GM12801 (cell line): ENCODE data around the gene SEC16A.
A peak's percentile ranks its signal among the peaks of the same experiment; 100 is the strongest.

ENCODE experiments used
- TF ChIP-seq, protein P1 (sequence below): IDR thresholded peaks from one replicate; pipeline ENCODE4 v1.5.1; 2011; ENCODE audit warnings: control low read depth; ENCODE audit not compliant: insufficient read length; ENCODE audit errors: extremely low read depth

Gene SEC16A

DNA sequence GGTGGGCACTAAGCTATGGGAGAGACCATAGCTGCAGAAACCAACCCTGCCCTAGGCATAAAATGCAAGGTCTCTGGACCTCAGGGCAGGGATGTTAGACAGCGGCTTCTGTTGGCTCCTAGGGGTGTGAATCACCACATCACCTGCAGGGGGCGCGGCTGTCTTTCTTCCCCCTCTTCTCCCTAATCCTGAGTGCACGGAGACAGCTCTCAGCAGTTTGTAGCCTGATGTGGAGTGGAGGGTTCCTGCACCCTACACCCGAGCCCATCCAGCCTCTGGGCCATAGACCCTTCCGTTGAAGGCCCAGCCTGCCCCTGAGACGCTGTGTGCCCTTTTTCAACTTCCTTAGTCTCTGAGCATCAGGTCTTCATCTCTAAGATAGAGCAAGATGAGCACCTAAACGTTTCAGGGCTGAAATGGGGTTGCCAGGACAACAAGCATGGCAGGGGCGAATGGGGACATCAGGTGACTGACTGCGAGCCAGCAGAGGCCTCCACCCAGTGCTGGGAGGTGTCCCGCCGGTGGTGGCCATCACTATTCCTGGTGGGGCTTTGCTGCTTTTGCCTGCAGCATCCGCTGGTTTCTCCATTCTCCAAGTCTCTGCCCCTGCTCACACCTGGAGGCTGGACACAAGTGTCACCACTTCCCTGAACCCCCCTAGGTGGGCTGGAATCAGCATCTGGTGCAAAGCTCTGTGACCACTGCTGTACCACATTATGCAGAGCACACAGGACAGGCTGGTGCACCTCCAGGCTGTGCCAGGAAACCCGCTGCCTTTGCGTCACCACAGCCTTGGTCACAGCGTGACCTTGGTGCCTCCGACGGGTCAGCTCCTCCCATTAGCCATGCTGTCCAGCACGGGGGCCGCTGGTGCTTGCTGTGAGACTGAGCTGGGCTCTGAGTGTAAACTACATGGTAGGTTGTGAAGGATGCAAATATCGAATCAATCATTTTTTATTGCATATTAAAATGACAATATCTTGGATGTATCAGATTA is 2.5 kb upstream of the SEC16A start:
- TF ChIP-seq, protein P1, sequence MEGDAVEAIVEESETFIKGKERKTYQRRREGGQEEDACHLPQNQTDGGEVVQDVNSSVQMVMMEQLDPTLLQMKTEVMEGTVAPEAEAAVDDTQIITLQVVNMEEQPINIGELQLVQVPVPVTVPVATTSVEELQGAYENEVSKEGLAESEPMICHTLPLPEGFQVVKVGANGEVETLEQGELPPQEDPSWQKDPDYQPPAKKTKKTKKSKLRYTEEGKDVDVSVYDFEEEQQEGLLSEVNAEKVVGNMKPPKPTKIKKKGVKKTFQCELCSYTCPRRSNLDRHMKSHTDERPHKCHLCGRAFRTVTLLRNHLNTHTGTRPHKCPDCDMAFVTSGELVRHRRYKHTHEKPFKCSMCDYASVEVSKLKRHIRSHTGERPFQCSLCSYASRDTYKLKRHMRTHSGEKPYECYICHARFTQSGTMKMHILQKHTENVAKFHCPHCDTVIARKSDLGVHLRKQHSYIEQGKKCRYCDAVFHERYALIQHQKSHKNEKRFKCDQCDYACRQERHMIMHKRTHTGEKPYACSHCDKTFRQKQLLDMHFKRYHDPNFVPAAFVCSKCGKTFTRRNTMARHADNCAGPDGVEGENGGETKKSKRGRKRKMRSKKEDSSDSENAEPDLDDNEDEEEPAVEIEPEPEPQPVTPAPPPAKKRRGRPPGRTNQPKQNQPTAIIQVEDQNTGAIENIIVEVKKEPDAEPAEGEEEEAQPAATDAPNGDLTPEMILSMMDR = peak; percentile 40

DNA sequence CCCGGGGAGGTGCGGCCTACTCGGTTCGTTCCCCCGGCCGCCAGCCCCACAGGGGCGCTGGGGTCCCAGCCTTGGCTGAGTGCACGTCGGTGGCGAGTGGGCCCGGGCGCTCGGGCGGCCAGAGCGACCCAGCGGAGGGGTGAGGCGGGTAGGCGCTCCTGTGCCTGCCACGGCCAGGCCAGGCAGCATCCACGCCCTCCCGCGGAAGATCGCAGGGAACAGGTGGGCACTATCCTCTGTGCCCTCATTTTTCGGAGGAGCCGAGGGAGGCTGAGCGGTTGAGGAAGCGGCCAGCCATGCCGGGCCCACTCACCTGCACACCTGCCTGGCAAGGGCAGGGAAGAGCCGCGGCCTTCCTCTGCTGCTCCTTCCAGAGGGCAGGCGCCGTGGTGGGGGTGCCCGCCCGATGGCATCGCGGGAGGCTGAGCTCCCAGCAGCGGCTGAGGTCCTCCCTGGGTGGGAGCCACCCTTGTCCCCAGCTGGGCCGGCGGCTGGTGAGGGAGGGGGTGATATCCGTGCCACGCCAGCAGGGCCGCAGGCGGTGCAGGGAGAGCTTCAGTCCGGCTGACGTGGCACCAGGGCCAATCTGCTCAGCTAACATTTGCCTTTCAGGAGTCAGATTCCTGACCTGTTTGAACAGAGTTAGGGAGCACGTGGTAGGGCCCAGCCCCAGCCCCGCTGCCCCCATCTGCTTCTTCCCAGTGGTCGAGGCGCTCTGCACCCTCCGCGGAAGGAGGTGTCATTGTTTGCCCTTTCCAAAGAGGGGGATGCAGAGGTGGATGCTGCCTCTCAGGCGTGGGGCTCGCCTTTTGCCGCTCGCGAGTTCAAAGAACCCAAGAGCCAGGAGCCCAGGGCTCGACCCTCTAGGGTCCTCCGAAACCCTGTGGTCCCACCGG is 1.6 kb upstream of the SEC16A start:
- TF ChIP-seq, protein P1 = no peak

DNA sequence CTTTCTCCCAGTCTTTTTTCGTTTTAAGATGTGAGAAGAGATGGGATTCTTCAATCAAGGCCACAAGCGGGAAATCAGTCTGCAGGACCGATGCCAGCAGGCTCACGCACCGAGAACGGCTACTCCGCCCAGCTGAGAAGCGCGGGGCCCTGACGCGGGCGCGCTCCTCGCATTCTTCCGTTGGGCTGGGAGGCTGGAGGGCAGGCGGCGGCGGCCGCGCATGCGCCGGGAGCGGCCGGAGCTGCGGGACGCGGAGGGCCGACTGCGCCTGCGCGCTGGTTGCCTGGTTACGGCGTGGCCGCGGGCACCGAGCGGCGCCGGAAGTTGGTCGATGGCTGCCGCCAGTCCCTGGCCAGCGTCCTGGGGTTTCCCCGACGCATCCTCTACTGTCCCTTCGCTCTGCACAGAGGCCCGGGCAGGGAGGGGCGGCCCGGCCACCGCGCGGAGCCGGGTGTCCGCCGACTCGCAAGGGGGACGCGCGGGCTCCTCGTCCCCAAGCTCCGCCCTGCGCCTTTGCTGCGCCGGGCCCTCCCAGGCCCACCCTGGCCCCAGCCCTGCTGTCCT is 831 bp upstream of the SEC16A start:
- TF ChIP-seq, protein P1 = no peak

DNA sequence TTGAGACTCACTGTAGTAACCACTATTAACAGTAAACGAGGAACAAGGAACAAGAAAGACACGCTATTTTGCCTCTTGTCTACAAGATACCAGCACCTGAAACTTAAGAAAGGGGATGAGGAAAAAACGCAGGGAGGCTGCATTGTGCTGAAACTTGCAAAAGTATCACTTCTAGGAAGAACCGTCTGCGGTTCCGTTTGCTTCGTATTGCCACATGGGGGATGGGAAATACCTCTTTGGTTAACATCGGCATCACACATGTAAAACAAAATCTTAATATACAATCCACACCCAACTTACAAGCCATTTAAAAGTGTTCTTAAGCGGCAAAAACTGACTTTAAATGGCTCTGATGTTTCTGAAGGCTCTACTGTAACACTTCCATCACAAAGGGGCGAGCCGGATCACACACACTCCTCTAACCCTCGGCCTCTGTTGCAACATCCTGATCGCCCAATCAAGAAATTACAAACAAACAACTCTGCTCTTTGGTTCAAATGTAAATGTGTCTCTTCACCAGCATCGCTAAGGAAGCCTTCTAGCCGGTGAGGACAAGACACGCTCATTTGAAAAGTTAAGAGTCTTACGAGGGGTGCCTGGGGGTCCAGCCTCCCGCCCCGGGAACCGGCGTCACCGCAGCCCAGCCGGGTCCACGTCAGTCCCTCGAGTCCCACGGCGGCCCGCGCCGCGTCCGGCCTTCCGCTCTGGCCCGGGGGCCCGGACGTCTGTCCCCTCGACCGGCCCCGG is 621 bp downstream of the SEC16A start:
- TF ChIP-seq, protein P1 = no peak

DNA sequence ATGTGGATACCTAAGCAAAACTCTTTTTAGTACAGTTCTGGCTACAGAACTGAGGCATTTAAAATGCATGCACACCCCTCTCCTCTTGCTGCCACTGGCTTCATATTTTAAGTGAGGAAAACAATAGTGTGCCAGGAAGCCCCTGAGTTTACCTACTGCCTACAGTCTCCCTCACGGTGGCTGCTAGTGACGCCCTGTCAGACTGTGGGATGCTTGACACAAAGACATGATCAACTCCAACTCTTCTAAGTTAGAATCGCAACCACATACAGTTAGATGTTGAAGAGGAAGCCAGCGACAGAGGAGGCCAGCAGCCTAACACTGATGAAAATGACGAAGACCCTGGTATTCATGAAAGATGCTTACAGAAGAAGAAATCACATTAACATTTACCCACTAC is 1.3 kb downstream of the SEC16A start:
- TF ChIP-seq, protein P1 = no peak

DNA sequence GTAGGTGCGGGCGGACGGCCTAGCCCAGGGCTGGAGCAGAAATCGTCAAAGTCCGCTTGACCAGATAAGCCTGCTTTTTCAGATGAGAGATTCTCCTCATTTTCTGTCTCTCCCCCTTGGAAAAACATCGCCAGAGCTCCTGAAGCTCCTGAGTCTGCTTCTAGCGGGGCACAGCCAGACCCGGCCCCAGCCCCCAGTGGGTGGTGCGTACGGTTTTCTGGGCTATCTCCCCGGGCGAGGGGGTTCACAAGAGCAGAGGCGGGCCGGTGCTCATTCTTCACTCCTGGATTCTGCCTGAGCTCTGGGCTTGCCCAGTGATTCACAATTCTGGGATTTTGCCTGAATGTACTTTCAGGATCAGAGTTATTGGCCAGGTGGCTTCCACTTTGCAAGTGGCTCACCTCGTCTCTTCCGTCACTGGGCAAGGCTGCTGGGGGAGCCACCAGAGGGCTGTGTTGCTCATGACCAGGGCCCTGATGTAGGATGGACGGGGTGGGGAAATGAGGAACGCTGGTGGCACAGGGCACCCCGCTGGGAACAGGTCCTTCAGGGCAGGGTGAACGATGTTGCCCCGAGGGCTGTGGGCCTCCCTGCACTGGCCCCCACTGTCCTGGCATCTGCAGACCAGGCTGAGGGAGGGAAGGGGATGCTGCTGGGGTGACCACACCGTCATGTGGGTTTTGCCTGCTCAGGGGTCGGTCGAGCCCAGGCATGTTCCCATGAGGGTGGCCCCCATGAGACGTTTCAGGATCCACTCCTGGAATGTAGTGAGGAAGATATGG is 6.3 kb downstream of the SEC16A start:
- TF ChIP-seq, protein P1 = no peak
